A549 (cell line): ENCODE data around the gene PLXND1. TPM values are rescaled to one million over a fixed set of nuclear protein-coding genes. Genes with fewer than 3 reads are reported as not detected.

ENCODE experiments used
- ATAC-seq, 2 experiments: fragments of 200-7000 bp in 1 of 2; fragments of >200 bp in 1 of 2; cut with Nextera tagmentation in 1 of 2; cut with Tn5 transposase in 1 of 2; 3 replicates each; pipeline versions ENCODE4 v1.8.0 to v1.9.1; 2018 to 2020; ENCODE audit warnings: mild to moderate bottlenecking in 1 of 2, moderate library complexity in 1 of 2
- CTCF ChIA-PET: fragments of 300-600 bp; sonication (Branson Sonifier 250); formaldehyde crosslinking; extraction: SDS; loops from one replicate; lab custom pipeline; 2021; ENCODE audit warnings: antibody characterized with exemption, inconsistent platforms; lab: Yijun Ruan, JAX
- POLR2A ChIA-PET: fragments of 350-600 bp; formaldehyde crosslinking; extraction: SDS; loops from one replicate; lab custom pipeline; 2021; ENCODE audit warnings: antibody characterized with exemption, inconsistent platforms; lab: Yijun Ruan, JAX
- DNase-seq, 2 experiments: peaks; one replicate each; pipeline versions ENCODE4 v3.0.0 to v3.0.0-alpha.2; 2011 to 2016; ENCODE audit warnings: low read depth in 1 of 2, low spot score in 1 of 2
- FAIRE-seq: peaks from 2 replicates; lab custom pipeline; 2011; peaks lifted over from hg19 to GRCh38; lab: Jason Lieb, UNC
- H3K27ac ChIP-seq, 2 experiments: fragments of >200 bp; sonication (Bioruptor Twin); formaldehyde crosslinking; 3 replicates each; pipeline ENCODE4 v1.5.1; 2016 to 2017
- H3K4me1 ChIP-seq: fragments of >200 bp; sonication (Bioruptor Twin); formaldehyde crosslinking; 3 replicates; pipeline ENCODE4 v1.6.1; 2016
- H3K4me2 ChIP-seq: fragments of >200 bp; sonication (Bioruptor Twin); formaldehyde crosslinking; 3 replicates; pipeline ENCODE4 v1.6.1; 2016
- H3K4me3 ChIP-seq: fragments of >200 bp; sonication (Bioruptor Twin); formaldehyde crosslinking; 3 replicates; pipeline ENCODE4 v1.5.1; 2016
- H3K9me3 ChIP-seq: fragments of >200 bp; sonication (Bioruptor Twin); formaldehyde crosslinking; 3 replicates; pipeline ENCODE4 v1.6.1; 2016
- ATOH8 ChIP-seq: fragments of 250-450 bp; sonication (Bioruptor Pico); IDR thresholded peaks from 2 replicates; pipeline ENCODE4 v1.5.0; 2020; ENCODE audit warnings: low read depth, mild to moderate bottlenecking, moderate library complexity
- CBX2 ChIP-seq: fragments of 200-600 bp; sonication (generic); IDR thresholded peaks from 2 replicates; pipeline ENCODE4 v1.6.1; 2016; ENCODE audit warnings: low read depth, mild to moderate bottlenecking, borderline replicate concordance
- CEBPB ChIP-seq, 2 experiments: fragments of >200 bp in 1 of 2; sonication (Bioruptor Twin) in 1 of 2; formaldehyde crosslinking in 1 of 2; IDR thresholded peaks; 2 replicates each; pipeline ENCODE4 v1.6.1; 2012 to 2016
- CTCF ChIP-seq: fragments of >200 bp; sonication (Bioruptor Twin); formaldehyde crosslinking; IDR thresholded peaks from 3 replicates; pipeline ENCODE4 v1.5.1; 2016
- ELK1 ChIP-seq: fragments of 150-350 bp; IDR thresholded peaks from 2 replicates; pipeline ENCODE4 v1.6.1; 2014; ENCODE audit warnings: low read depth, mild to moderate bottlenecking, low read length
- EP300 ChIP-seq, 2 experiments: fragments of >200 bp; sonication (Bioruptor Twin); formaldehyde crosslinking; IDR thresholded peaks; 2 replicates in 1 of 2; 3 replicates in 1 of 2; pipeline ENCODE4 v1.6.1; 2016 to 2017
- FOXS1 ChIP-seq: fragments of 250-450 bp; sonication (Bioruptor Pico); IDR thresholded peaks from 2 replicates; pipeline ENCODE4 v1.5.0; 2020; ENCODE audit warnings: mild to moderate bottlenecking, moderate library complexity
- GATA3 ChIP-seq: IDR thresholded peaks from 2 replicates; pipeline ENCODE4 v1.6.1; 2012; ENCODE audit warnings: borderline replicate concordance
- HDAC2 ChIP-seq: fragments of 200-600 bp; sonication (generic); IDR thresholded peaks from 2 replicates; pipeline ENCODE4 v1.6.1; 2016
- HOXA7 ChIP-seq: fragments of 250-450 bp; sonication (Bioruptor Pico); IDR thresholded peaks from 2 replicates; pipeline ENCODE4 v1.5.0; 2020; ENCODE audit warnings: mild to moderate bottlenecking, moderate library complexity
- HOXB13 ChIP-seq: fragments of 250-450 bp; sonication (Bioruptor Pico); IDR thresholded peaks from 2 replicates; pipeline ENCODE4 v1.5.0; 2020; ENCODE audit warnings: low read depth, mild to moderate bottlenecking, moderate library complexity
- JUN ChIP-seq, 2 experiments: fragments of >200 bp; sonication (Bioruptor Twin); formaldehyde crosslinking; IDR thresholded peaks; 2 replicates in 1 of 2; 3 replicates in 1 of 2; pipeline ENCODE4 v1.6.1; 2016 to 2017
- KDM5A ChIP-seq: fragments of 200-600 bp; sonication (generic); IDR thresholded peaks from 2 replicates; pipeline ENCODE4 v1.6.1; 2016; ENCODE audit warnings: antibody characterized with exemption, mild to moderate bottlenecking
- MAZ ChIP-seq: fragments of 150-350 bp; IDR thresholded peaks from 2 replicates; pipeline ENCODE4 v1.6.1; 2014; ENCODE audit warnings: antibody characterized with exemption, low read depth, low read length, borderline replicate concordance
- NFE2L2 ChIP-seq: fragments of 150-350 bp; conservative IDR thresholded peaks from 2 replicates; pipeline ENCODE4 v1.6.1; 2014; ENCODE audit warnings: low read length
- NR3C1 ChIP-seq: fragments of >200 bp; sonication (Bioruptor Twin); formaldehyde crosslinking; IDR thresholded peaks from 3 replicates; pipeline ENCODE4 v1.6.1; 2017
- PHF8 ChIP-seq: fragments of 200-600 bp; sonication (generic); IDR thresholded peaks from 2 replicates; pipeline ENCODE4 v1.6.1; 2016; ENCODE audit warnings: low read depth, mild to moderate bottlenecking, antibody characterized with exemption, moderate library complexity, borderline replicate concordance
- POLR2A ChIP-seq: IDR thresholded peaks from 2 replicates; pipeline ENCODE4 v1.6.1; 2012; ENCODE audit warnings: mild to moderate bottlenecking, low read length
- RARB ChIP-seq: fragments of 250-450 bp; sonication (Bioruptor Pico); IDR thresholded peaks from 2 replicates; pipeline ENCODE4 v1.8.0; 2021; ENCODE audit warnings: mild to moderate bottlenecking, moderate library complexity
- RCOR1 ChIP-seq: fragments of 150-350 bp; IDR thresholded peaks from 2 replicates; pipeline ENCODE4 v1.6.1; 2014; ENCODE audit warnings: antibody characterized with exemption, low read length, low read depth
- SREBF2 ChIP-seq: fragments of 450-650 bp; IDR thresholded peaks from 2 replicates; pipeline ENCODE4 v1.6.1; 2014; ENCODE audit warnings: mild to moderate bottlenecking, moderate library complexity
- whole genome bisulfite sequencing: methylation state at CpG from one replicate; pipeline ENCODE4 v1.1.6; 2017; ENCODE audit errors: missing lambda C conversion rate; 5-methylcytosine and 5-hydroxymethylcytosine counted together
- polyA plus RNA-seq, 4 experiments: library from polyadenylated mRNA; depleted of rRNA in 3 of 4; stranded (reverse); fragments of >200 nt; fragmentation: RNase III in 1 of 4; extraction: RNeasy Plus Mini Kit Qiagen cat#74134 plus additional on column Dnase treatment in 1 of 4; gene quantifications; 2 replicates in 3 of 4; 3 replicates in 1 of 4; pipeline ENCODE4 v1.2.3, GENCODE V29; 2011 to 2017
- TF ChIP-seq, protein P1 (sequence below): IDR thresholded peaks from 2 replicates; pipeline ENCODE4 v1.6.1; 2012; ENCODE audit warnings: low read depth, borderline replicate concordance
- TF ChIP-seq, protein P2 (sequence below): fragments of 200-600 bp; sonication (generic); IDR thresholded peaks from 2 replicates; pipeline ENCODE4 v1.6.1; 2016; ENCODE audit warnings: antibody characterized with exemption, mild to moderate bottlenecking, moderate library complexity
- TF ChIP-seq, protein P3 (sequence below): fragments of 450-650 bp; IDR thresholded peaks from 2 replicates; pipeline ENCODE4 v1.6.1; 2014; ENCODE audit warnings: antibody characterized with exemption
- TF ChIP-seq, protein P4 (sequence below): fragments of >200 bp; sonication (Bioruptor Twin); formaldehyde crosslinking; IDR thresholded peaks from 2 replicates; pipeline ENCODE4 v1.6.1; 2016

The PLXND1 gene
- polyA plus RNA-seq, 2 of the 4 experiments (the other 2 are of a cell fraction): 26.8 to 72.6 TPM

DNA sequence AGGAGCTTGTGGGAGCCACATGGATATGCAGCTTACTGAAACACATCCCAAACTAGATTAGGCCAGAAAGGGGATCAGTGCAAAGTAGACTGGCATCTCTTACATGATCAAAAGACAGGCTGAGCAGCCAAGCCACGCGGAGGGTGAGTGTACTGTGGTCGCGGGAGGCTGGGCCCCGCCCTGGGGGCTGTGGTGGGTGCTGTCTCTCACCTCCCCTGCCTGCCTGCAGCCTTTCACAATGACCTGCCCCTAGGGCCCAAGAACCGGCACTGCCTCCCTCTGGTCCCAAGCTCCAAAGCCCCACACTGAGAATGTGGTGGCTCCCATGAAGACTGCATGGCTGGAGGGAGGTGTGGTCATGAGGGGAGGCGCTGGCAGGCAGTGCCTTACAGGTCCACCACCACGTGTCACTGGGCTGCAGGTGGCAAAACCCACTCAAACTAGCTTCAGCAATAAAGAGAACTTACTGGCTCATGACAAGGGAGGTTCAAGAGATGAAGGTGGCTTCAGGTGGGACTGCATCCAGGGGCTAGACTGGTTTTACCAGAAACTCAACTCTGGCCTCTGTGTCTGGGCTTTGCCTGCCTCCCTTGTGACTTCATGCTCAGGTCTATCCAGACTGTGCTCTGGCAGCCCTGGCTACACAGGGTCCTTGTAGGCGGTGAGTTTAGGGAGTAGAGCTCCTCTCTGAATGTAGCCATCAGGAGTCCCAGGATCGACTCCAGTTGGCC, 27.4 kb upstream of the PLXND1 start:
- H3K4me1 ChIP-seq: peaks cover 2% of the 10 kb centered on the region; the same call in 2 of the 3 replicates
- CTCF ChIA-PET: interaction anchor here (1.0 to 10.7 kb wide), 3 partner anchors 14 to 369 kb away, joined by 3 to 178 read pairs (median 3); no protein-coding TSS in a partner anchor
- no peak overlapping the region for H3K4me3 ChIP-seq
- ATAC-seq (peak; percentile 27 to 34; a peak in 2 of 6 replicates), FAIRE-seq (no peak), DNase-seq (no peak)
- POLR2A ChIA-PET: no interaction called here
- peak overlapping the region in 1 of 2 experiments; percentile 60; a peak in 3 of 6 replicates for H3K27ac ChIP-seq
- peaks cover 13% of the 10 kb centered on the region for H3K9me3 ChIP-seq
- 90% methylated on average over 8 of the region's 10 CpGs for WGBS
- TF ChIP-seq HOXA7: no peak
- TF ChIP-seq EP300 (IDR thresholded peaks at IDR 0.05): no peak
- TF ChIP-seq ELK1: no peak
- no peak for TF ChIP-seq RCOR1
- no peak for TF ChIP-seq GATA3
- no peak for TF ChIP-seq ATOH8 (CRISPR knock-in tag)
- TF ChIP-seq PHF8: no peak
- no peak for TF ChIP-seq CEBPB (IDR thresholded peaks at IDR 0.05)
- TF ChIP-seq, protein P1, sequence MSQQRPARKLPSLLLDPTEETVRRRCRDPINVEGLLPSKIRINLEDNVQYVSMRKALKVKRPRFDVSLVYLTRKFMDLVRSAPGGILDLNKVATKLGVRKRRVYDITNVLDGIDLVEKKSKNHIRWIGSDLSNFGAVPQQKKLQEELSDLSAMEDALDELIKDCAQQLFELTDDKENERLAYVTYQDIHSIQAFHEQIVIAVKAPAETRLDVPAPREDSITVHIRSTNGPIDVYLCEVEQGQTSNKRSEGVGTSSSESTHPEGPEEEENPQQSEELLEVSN: no peak
- TF ChIP-seq FOXS1: no peak
- TF ChIP-seq, protein P2, sequence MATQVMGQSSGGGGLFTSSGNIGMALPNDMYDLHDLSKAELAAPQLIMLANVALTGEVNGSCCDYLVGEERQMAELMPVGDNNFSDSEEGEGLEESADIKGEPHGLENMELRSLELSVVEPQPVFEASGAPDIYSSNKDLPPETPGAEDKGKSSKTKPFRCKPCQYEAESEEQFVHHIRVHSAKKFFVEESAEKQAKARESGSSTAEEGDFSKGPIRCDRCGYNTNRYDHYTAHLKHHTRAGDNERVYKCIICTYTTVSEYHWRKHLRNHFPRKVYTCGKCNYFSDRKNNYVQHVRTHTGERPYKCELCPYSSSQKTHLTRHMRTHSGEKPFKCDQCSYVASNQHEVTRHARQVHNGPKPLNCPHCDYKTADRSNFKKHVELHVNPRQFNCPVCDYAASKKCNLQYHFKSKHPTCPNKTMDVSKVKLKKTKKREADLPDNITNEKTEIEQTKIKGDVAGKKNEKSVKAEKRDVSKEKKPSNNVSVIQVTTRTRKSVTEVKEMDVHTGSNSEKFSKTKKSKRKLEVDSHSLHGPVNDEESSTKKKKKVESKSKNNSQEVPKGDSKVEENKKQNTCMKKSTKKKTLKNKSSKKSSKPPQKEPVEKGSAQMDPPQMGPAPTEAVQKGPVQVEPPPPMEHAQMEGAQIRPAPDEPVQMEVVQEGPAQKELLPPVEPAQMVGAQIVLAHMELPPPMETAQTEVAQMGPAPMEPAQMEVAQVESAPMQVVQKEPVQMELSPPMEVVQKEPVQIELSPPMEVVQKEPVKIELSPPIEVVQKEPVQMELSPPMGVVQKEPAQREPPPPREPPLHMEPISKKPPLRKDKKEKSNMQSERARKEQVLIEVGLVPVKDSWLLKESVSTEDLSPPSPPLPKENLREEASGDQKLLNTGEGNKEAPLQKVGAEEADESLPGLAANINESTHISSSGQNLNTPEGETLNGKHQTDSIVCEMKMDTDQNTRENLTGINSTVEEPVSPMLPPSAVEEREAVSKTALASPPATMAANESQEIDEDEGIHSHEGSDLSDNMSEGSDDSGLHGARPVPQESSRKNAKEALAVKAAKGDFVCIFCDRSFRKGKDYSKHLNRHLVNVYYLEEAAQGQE: no peak
- TF ChIP-seq, protein P3, sequence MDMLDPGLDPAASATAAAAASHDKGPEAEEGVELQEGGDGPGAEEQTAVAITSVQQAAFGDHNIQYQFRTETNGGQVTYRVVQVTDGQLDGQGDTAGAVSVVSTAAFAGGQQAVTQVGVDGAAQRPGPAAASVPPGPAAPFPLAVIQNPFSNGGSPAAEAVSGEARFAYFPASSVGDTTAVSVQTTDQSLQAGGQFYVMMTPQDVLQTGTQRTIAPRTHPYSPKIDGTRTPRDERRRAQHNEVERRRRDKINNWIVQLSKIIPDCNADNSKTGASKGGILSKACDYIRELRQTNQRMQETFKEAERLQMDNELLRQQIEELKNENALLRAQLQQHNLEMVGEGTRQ: no peak
- TF ChIP-seq CTCF: no peak
- H3K4me2 ChIP-seq: no peak overlapping the region

DNA sequence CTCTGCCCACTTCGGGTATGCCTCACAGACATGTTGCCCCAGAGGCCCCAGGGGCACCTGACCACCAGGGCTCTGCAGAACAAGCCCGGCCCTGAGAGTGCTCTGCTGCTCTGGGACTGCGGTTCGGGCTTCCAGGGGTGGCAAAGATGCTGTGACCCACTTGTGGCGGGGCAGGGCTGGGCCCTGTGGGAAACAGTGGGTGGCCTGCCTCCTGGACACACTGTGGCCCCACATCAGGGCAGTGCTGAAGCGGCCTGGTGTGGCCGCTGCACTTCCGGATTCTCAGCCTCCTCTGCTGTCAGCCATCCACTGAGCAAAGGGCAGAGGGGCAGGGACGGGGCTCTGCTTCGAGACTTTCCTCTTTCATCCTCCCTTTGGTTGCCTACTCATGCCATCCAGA, 26.5 kb upstream of the PLXND1 start:
- Histone ChIP-seq H3K27ac (peak overlapping the region in 1 of 2 experiments; percentile 71; a peak in 3 of 6 replicates), H3K4me2 (no peak overlapping the region), H3K4me1 (peaks cover 10% of the 10 kb centered on the region), H3K4me3 (no peak overlapping the region), H3K9me3 (peaks cover 13% of the 10 kb centered on the region)
- DNase-seq (no peak), ATAC-seq (no peak), FAIRE-seq (no peak)
- CTCF ChIA-PET: interaction anchor here (1.5 to 10.7 kb wide), 2 partner anchors 17 to 195 kb away, joined by 5 to 178 read pairs; no protein-coding TSS in a partner anchor
- POLR2A ChIA-PET: no interaction called here
- WGBS: 89% methylated on average over 8 of the region's 10 CpGs
- TF ChIP-seq, protein P4, sequence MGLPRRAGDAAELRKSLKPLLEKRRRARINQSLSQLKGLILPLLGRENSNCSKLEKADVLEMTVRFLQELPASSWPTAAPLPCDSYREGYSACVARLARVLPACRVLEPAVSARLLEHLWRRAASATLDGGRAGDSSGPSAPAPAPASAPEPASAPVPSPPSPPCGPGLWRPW: no peak
- TF ChIP-seq POLR2A (no peak), JUN (IDR thresholded peaks at IDR 0.05) (no peak), CBX2 (no peak), RCOR1 (no peak), NFE2L2 (no peak), RARB (CRISPR knock-in tag) (no peak), CTCF (no peak), CEBPB (IDR thresholded peaks at IDR 0.05) (no peak), MAZ (no peak), KDM5A (no peak), HOXB13 (CRISPR knock-in tag) (no peak), HDAC2 (no peak), SREBF2 (no peak), NR3C1 (no peak)
